Activated B cell treated with CpG ODN at 0.5 μM for 24 hours (primary cell): Measurements from ENCODE around the gene MAPKAPK2. TPM values are rescaled to one million over a fixed set of nuclear protein-coding genes. Genes with fewer than 3 reads are reported as not detected.
A peak's percentile ranks its signal among the peaks of the same experiment; 100 is the strongest.

Source experiments
- ATAC-seq: fragments of 200-7000 bp; cut with Tn5 transposase; one replicate; pipeline ENCODE4 v1.10.0; 2021; ENCODE audit warnings: low read depth, mild to moderate bottlenecking, moderate library complexity
- CTCF ChIA-PET: fragments of 350-600 bp; sonication (Branson Sonifier 250); formaldehyde crosslinking; loops from one replicate; lab custom pipeline; 2021; ENCODE audit warnings: antibody characterized with exemption; lab: Charles Lee
- POLR2A ChIA-PET: fragments of 350-600 bp; sonication (Branson Sonifier 250); formaldehyde crosslinking; loops from one replicate; lab custom pipeline; 2021; ENCODE audit warnings: antibody characterized with exemption; lab: Charles Lee
- DNase-seq: peaks from one replicate; pipeline ENCODE4 v3.0.0; 2022
- H3K27ac Mint-ChIP-seq: one replicate; pipeline ENCODE4 v1.8.0; 2020; ENCODE audit warnings: mixed read lengths
- H3K27me3 Mint-ChIP-seq: one replicate; pipeline ENCODE4 v1.8.0; 2021; ENCODE audit warnings: mixed read lengths
- H3K36me3 Mint-ChIP-seq: one replicate; pipeline ENCODE4 v1.8.0; 2021; ENCODE audit warnings: low read depth, mixed read lengths
- H3K4me1 Mint-ChIP-seq: one replicate; pipeline ENCODE4 v1.8.0; 2021; ENCODE audit warnings: mixed read lengths
- H3K4me3 Mint-ChIP-seq: one replicate; pipeline ENCODE4 v1.8.0; 2020; ENCODE audit warnings: mild to moderate bottlenecking, mixed read lengths
- H3K9me3 Mint-ChIP-seq: one replicate; pipeline ENCODE4 v1.8.0; 2020; ENCODE audit warnings: mixed read lengths
- intact Hi-C: fragments of 100-400 bp; cut with micrococcal nuclease; formaldehyde crosslinking; loops from one replicate; pipeline ENCODE4 v1.15.1; 2024
- total RNA-seq: library from RNA; stranded (reverse); gene quantifications from 2 replicates; pipeline ENCODE4 v1.2.3, GENCODE V29; 2022
- TF ChIP-seq, protein P1 (sequence below): fragments of 200-600 bp; IDR thresholded peaks from one replicate; pipeline ENCODE4 v1.8.0; 2022; ENCODE audit warnings: antibody characterized with exemption, mild to moderate bottlenecking

The MAPKAPK2 gene
- total RNA-seq, 1 donor from 2014 or later, result 72.1 TPM

DNA sequence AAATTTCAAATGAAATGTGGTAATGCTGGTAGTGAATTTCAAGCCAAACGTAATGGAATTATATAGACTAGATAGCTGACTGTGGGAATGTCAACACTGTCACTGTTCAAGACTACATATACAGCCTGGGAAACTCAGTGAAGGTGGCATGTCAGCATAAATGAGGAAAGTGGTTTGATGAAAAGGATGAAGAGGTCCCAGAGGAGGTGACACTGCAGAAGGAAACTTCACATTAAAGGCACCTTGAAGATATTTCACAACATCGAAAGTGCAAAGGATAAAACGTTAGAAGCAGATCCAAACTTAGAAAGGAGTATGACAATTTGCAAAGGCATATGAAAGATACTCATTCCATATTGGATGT lies 25.7 kb downstream of the MAPKAPK2 start:
- peaks cover 2% of the 10 kb centered on the region for H3K36me3 Mint-ChIP-seq
- DNase-seq (no peak), ATAC-seq (no peak)
- no peaks in the 10 kb centered on the region for H3K9me3 Mint-ChIP-seq
- POLR2A ChIA-PET, result interaction anchor here (0.9 to 1.2 kb wide), 3 partner anchors 31 to 218 kb away, joined by 3 to 16 read pairs (median 3); no protein-coding TSS in a partner anchor
- H3K27me3 Mint-ChIP-seq, result no peaks in the 10 kb centered on the region
- TF ChIP-seq, protein P1, sequence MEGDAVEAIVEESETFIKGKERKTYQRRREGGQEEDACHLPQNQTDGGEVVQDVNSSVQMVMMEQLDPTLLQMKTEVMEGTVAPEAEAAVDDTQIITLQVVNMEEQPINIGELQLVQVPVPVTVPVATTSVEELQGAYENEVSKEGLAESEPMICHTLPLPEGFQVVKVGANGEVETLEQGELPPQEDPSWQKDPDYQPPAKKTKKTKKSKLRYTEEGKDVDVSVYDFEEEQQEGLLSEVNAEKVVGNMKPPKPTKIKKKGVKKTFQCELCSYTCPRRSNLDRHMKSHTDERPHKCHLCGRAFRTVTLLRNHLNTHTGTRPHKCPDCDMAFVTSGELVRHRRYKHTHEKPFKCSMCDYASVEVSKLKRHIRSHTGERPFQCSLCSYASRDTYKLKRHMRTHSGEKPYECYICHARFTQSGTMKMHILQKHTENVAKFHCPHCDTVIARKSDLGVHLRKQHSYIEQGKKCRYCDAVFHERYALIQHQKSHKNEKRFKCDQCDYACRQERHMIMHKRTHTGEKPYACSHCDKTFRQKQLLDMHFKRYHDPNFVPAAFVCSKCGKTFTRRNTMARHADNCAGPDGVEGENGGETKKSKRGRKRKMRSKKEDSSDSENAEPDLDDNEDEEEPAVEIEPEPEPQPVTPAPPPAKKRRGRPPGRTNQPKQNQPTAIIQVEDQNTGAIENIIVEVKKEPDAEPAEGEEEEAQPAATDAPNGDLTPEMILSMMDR, result no peak
- CTCF ChIA-PET, result interaction anchor here (1.0 to 2.2 kb wide), 2 partner anchors 16 to 272 kb away, joined by 3 to 8 read pairs; no protein-coding TSS in a partner anchor
- no peak overlapping the region for H3K4me3 Mint-ChIP-seq
- no peak overlapping the region for H3K27ac Mint-ChIP-seq
- intact Hi-C loops, result no loop called here
- H3K4me1 Mint-ChIP-seq, result peaks cover 90% of the 10 kb centered on the region

DNA sequence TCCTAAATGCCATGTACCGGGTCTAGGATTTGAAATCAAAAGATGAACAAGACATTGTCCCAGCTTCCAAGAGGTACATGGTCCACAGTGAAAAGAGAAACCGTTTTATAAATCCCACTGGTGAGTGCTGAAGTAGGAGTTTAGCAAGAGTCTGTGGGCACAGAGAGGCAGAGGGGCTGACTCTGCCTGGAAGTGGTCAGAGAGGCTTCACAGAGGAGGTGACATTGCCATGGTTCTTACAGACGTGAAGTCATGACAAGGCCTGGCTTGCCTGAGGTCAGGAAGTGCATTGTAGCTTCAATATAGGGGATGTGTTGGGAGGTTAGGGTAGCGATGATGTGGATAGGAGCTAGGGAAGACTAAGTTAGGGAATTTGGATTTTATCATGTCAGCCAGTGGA lies 28.4 kb downstream of the MAPKAPK2 start:
- intact Hi-C loops, result no loop called here
- Mint-ChIP-seq H3K9me3 (no peaks in the 10 kb centered on the region), H3K27ac (no peak overlapping the region), H3K36me3 (peaks cover 2% of the 10 kb centered on the region), H3K4me3 (no peak overlapping the region), H3K27me3 (no peaks in the 10 kb centered on the region), H3K4me1 (peaks cover 91% of the 10 kb centered on the region)
- CTCF ChIA-PET, result interaction anchor here (0.8 to 2.1 kb wide), 3 partner anchors 13 to 49 kb away, joined by 4 to 6 read pairs (median 5); no protein-coding TSS in a partner anchor
- TF ChIP-seq, protein P1, result no peak
- POLR2A ChIA-PET, result interaction anchor here (0.5 to 1.2 kb wide), 3 partner anchors 9 to 928 kb away, joined by 3 to 8 read pairs (median 4); no protein-coding TSS in a partner anchor
- ATAC-seq (no peak), DNase-seq (no peak)

DNA sequence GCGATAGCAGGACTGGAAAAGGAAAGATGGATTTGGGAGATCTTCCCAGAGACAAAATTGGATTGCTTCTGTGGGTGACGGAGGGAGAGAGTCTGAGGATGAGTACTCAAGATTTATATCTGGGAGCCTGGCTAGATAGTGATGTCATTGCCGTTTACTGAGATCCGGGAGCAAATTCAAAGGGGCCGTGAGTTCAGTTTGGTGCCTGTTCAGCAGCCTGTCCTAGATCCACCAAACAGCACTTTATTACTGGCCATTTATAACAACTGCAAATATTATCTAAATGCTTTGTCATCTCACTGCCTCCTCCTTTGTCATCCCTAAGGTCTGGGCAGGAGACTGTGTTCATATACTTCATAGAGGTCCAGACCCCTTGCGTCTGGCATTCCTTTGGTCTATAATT lies 29.2 kb downstream of the MAPKAPK2 start:
- H3K4me3 Mint-ChIP-seq, result no peak overlapping the region
- POLR2A ChIA-PET, result interaction anchor here (0.7 to 1.2 kb wide), 4 partner anchors 7 to 248 kb away, joined by 3 to 8 read pairs (median 4); no protein-coding TSS in a partner anchor
- no peaks in the 10 kb centered on the region for H3K36me3 Mint-ChIP-seq
- peaks cover 88% of the 10 kb centered on the region for H3K4me1 Mint-ChIP-seq
- H3K27ac Mint-ChIP-seq, result no peak overlapping the region
- ATAC-seq, result no peak
- CTCF ChIA-PET, result interaction anchor here (2.0 to 2.2 kb wide), 2 partner anchors 13 to 268 kb away, joined by 4 to 6 read pairs; no protein-coding TSS in a partner anchor
- TF ChIP-seq, protein P1, result no peak
- intact Hi-C loops, result no loop called here
- no peak for DNase-seq
- H3K9me3 Mint-ChIP-seq, result no peaks in the 10 kb centered on the region
- no peaks in the 10 kb centered on the region for H3K27me3 Mint-ChIP-seq

DNA sequence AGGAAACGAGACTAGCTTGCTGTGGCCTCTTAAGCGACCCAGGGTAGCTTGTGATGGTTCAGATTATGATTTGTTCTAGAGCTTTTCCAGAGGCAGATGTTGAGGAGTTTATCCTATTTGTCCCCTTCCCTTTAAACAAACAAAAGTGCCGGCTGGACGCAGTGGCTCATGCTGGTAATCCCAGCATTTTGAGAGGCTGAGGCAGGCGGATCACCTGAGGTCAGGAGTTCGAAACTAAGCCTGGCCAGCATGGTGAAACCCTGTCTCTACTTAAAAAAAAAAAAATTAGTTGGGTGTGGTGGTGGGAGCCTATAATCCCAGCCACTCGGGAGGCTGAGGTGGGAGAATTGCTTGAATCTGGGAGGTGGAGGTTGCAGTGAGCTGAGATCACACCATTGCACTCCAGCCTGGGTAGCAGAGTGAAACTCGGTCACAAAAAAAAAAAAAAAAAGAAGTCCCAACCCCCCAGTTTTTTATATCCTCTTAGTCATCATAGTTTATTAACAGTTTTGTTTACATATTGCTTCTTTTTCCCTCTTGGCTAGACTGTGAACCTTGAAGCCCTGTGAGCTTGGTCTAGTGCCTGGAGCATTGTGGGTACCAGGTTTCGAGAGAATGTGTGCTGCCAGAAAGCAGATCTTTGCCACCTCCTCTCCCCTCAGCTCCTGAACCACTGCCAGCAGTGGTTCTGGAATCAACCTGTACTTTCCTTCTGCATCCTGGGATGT lies 29.8 kb downstream of the MAPKAPK2 start:
- ATAC-seq, result peak; percentile 15
- no peaks in the 10 kb centered on the region for H3K36me3 Mint-ChIP-seq
- no peak for DNase-seq
- H3K4me1 Mint-ChIP-seq, result peaks cover 88% of the 10 kb centered on the region
- no peak overlapping the region for H3K4me3 Mint-ChIP-seq
- no peaks in the 10 kb centered on the region for H3K9me3 Mint-ChIP-seq
- ChIA-PET POLR2A (interaction anchor here (0.6 to 1.2 kb wide), 6 partner anchors 8 to 249 kb away, joined by 3 to 8 read pairs (median 4); no protein-coding TSS in a partner anchor), CTCF (interaction anchor here (0.8 to 2.2 kb wide), 6 partner anchors 9 to 268 kb away, joined by 3 to 6 read pairs (median 4); no protein-coding TSS in a partner anchor)
- H3K27me3 Mint-ChIP-seq, result no peaks in the 10 kb centered on the region
- intact Hi-C loops, result no loop called here
- TF ChIP-seq, protein P1, result no peak
- peak overlapping the region; percentile 18 for H3K27ac Mint-ChIP-seq

DNA sequence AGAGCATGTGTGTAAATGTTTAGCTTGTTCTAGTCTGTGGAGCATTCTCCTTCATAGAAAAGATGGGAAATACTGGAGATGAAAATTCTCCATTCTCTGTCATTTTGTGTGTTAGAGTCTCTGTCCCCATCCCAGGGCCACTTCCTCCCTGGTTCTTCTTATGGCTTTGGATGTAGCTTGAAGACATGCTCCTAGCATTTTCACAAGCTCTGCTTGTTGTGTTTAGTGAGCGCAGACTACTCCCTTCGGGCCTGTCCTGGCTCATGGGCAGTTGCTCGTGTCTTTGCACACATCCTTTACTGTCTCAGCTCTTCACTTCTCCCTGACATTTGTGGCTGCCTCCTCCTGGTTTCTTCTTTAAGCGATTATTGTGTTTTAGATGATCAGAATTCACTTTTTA lies 30.4 kb downstream of the MAPKAPK2 start:
- H3K9me3 Mint-ChIP-seq, result no peaks in the 10 kb centered on the region
- intact Hi-C loops, result no loop called here
- TF ChIP-seq, protein P1, result no peak
- H3K4me3 Mint-ChIP-seq, result no peak overlapping the region
- POLR2A ChIA-PET, result interaction anchor here (0.6 to 0.7 kb wide), 2 partner anchors 87 to 218 kb away, joined by 5 read pairs; no protein-coding TSS in a partner anchor
- no peak for ATAC-seq
- peaks cover 88% of the 10 kb centered on the region for H3K4me1 Mint-ChIP-seq
- H3K27ac Mint-ChIP-seq, result peak overlapping the region; percentile 18
- no peak for DNase-seq
- no peaks in the 10 kb centered on the region for H3K36me3 Mint-ChIP-seq
- CTCF ChIA-PET, result interaction anchor here (0.8 to 2.2 kb wide), 6 partner anchors 10 to 267 kb away, joined by 3 to 6 read pairs (median 4); no protein-coding TSS in a partner anchor
- no peaks in the 10 kb centered on the region for H3K27me3 Mint-ChIP-seq
